Sigmoid colon (tissue), 4 donors: ENCODE measurements around the gene RUFY4.

ENCODE experiments used
- CTCF ChIP-seq, 4 experiments: fragments of 450-650 bp in 3 of 4; fragments of 200-600 bp in 1 of 4; IDR thresholded peaks; one replicate each; pipeline ENCODE4 v1.5.1; 2016 to 2019; ENCODE audit warnings: antibody characterized with exemption in 4 of 4, mild to moderate bottlenecking in 3 of 4, moderate library complexity in 2 of 4
- EP300 ChIP-seq, 4 donors: sonication (generic); formaldehyde crosslinking; IDR thresholded peaks; one replicate each; pipeline ENCODE4 v1.6.1; 2017; ENCODE audit warnings: antibody characterized with exemption in 4 of 4
- POLR2A ChIP-seq, 2 donors: fragments of 450-650 bp; IDR thresholded peaks; one replicate each; pipeline ENCODE4 v1.6.1; 2016; ENCODE audit warnings: antibody characterized with exemption in 2 of 2, mild to moderate bottlenecking in 2 of 2, moderate library complexity in 2 of 2

- TF ChIP-seq CTCF (IDR thresholded peaks at IDR 0.05) (no peak), EP300 (IDR thresholded peaks at IDR 0.05) (no peak), POLR2A (IDR thresholded peaks at IDR 0.05) (no peak)
Measured at GRCh38 chr2:218020966-218021535, 48.0 kb upstream of the RUFY4 start.
